Neural cell (in vitro differentiated cells): ENCODE results near the gene HSP90AA1.

ENCODE experiments used
- EZH2 ChIP-seq: fragments of 200-600, 300-800 bp; shearing (Covaris generic), sonication (generic); IDR thresholded peaks from 2 replicates; pipeline ENCODE4 v1.6.1; 2014; ENCODE audit warnings: antibody characterized with exemption, low read length, borderline replicate concordance, mild to moderate bottlenecking; ENCODE audit not compliant: insufficient read depth, poor library complexity, severe bottlenecking
- RAD21 ChIP-seq: fragments of 450-650 bp; conservative IDR thresholded peaks from 2 replicates; pipeline ENCODE4 v1.6.1; 2014; ENCODE audit warnings: antibody characterized with exemption, mild to moderate bottlenecking, moderate library complexity
- TAF1 ChIP-seq: IDR thresholded peaks from 2 replicates; pipeline ENCODE4 v1.6.1; 2012; ENCODE audit warnings: low read depth
- TF ChIP-seq, protein P1 (sequence below): fragments of 450-650 bp; IDR thresholded peaks from 2 replicates; pipeline ENCODE4 v1.5.1; 2014; ENCODE audit warnings: antibody characterized with exemption, mild to moderate bottlenecking, moderate library complexity; ENCODE audit not compliant: poor library complexity, severe bottlenecking

DNA sequence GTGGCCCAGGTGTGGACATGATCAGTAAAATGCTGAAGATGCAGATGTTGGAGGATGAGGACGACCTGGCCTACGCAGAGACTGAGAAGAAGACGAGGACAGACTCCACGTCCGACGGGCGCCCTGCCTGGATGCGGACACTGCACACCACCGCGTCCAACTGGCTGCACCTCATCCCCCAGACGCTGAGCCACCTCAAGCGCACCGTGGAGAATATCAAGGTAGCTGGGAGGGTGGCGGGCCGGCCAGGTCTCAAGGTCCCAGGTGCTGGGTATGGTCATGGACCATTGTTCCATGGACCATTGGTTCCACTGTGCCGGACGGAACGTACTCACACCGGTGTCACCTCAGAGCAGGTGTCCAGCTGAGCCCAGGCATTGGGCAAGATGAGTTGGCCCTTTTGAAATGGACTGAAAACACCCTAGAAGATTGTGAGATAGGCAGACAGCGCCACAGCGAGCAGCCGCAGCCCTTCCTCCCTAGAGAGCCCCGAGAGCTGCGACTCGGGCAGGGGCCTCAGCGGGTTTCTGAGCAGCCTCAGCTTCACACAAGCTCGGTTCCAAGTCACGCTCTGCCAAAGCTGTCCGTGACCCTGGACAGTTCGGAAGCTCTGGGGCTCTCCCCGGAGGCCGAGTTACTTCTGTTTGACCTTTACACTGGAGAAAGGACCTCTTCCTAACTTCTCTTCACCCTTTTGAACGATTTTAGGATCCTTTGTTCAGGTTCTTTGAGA, 38.9 kb downstream of the HSP90AA1 start:
- no peak for TF ChIP-seq RAD21
- TF ChIP-seq, protein P1, sequence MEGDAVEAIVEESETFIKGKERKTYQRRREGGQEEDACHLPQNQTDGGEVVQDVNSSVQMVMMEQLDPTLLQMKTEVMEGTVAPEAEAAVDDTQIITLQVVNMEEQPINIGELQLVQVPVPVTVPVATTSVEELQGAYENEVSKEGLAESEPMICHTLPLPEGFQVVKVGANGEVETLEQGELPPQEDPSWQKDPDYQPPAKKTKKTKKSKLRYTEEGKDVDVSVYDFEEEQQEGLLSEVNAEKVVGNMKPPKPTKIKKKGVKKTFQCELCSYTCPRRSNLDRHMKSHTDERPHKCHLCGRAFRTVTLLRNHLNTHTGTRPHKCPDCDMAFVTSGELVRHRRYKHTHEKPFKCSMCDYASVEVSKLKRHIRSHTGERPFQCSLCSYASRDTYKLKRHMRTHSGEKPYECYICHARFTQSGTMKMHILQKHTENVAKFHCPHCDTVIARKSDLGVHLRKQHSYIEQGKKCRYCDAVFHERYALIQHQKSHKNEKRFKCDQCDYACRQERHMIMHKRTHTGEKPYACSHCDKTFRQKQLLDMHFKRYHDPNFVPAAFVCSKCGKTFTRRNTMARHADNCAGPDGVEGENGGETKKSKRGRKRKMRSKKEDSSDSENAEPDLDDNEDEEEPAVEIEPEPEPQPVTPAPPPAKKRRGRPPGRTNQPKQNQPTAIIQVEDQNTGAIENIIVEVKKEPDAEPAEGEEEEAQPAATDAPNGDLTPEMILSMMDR, result no peak
- TF ChIP-seq TAF1, result no peak
- no peak for TF ChIP-seq EZH2
